Liver (tissue), 9 donors: ENCODE data around the gene C12orf76. TPM values are rescaled to one million over a fixed set of nuclear protein-coding genes. Genes with fewer than 3 reads are reported as not detected.

Experiments
- DNase-seq: peaks from one replicate; pipeline ENCODE4 v3.0.0-alpha.2; 2017; ENCODE audit warnings: low spot score
- H3K27ac ChIP-seq, 2 donors: one replicate each; pipeline ENCODE4 v1.7.0; 2013; ENCODE audit warnings: inconsistent platforms in 2 of 2, low read length in 2 of 2, control low read depth in 1 of 2, low read depth in 1 of 2, mild to moderate bottlenecking in 1 of 2
- H3K27me3 ChIP-seq, 4 donors: one replicate each; pipeline versions ENCODE4 v1.6.1 to v1.7.0; 2013; ENCODE audit warnings: low read length in 3 of 4, inconsistent platforms in 1 of 4, mild to moderate bottlenecking in 1 of 4, moderate library complexity in 1 of 4; ENCODE audit not compliant: control insufficient read depth in 4 of 4, insufficient read depth in 4 of 4
- H3K36me3 ChIP-seq, 4 donors: one replicate each; pipeline versions ENCODE4 v1.6.1 to v1.7.0; 2013; ENCODE audit warnings: low read length in 3 of 4, mild to moderate bottlenecking in 3 of 4, low read depth in 1 of 4, moderate library complexity in 1 of 4; ENCODE audit not compliant: control insufficient read depth in 4 of 4, insufficient read depth in 3 of 4
- H3K4me1 ChIP-seq, 4 donors: one replicate each; pipeline versions ENCODE4 v1.6.1 to v1.7.0; 2013; ENCODE audit warnings: low read length in 3 of 4, mild to moderate bottlenecking in 3 of 4, moderate library complexity in 1 of 4; ENCODE audit not compliant: control insufficient read depth in 4 of 4, insufficient read depth in 4 of 4
- H3K4me3 ChIP-seq, 3 donors: one replicate each; pipeline versions ENCODE4 v1.6.1 to v1.7.0; 2013; ENCODE audit warnings: low read length in 3 of 3, control low read depth in 1 of 3, low read depth in 1 of 3, mild to moderate bottlenecking in 1 of 3
- H3K9ac ChIP-seq, 2 donors: one replicate each; pipeline ENCODE4 v1.7.0; 2013; ENCODE audit warnings: low read length in 2 of 2, mild to moderate bottlenecking in 2 of 2, moderate library complexity in 2 of 2, control low read depth in 1 of 2, low read depth in 1 of 2
- H3K9me3 ChIP-seq, 4 donors: one replicate each; pipeline versions ENCODE4 v1.6.1 to v1.7.0; 2013; ENCODE audit warnings: low read length in 3 of 4; ENCODE audit not compliant: control insufficient read depth in 4 of 4
- EGR1 ChIP-seq, 2 donors: IDR thresholded peaks; 2 replicates each; pipeline ENCODE4 v1.6.1; 2016 to 2018; ENCODE audit warnings: antibody characterized with exemption in 2 of 2, low read depth in 2 of 2
- FOXA1 ChIP-seq: IDR thresholded peaks from 2 replicates; pipeline ENCODE4 v1.6.1; 2016; ENCODE audit warnings: antibody characterized with exemption
- FOXA2 ChIP-seq: IDR thresholded peaks from 2 replicates; pipeline ENCODE4 v1.6.1; 2016; ENCODE audit warnings: antibody characterized with exemption
- GABPA ChIP-seq, 2 donors: IDR thresholded peaks in 1 of 2; conservative IDR thresholded peaks in 1 of 2; 2 replicates each; pipeline ENCODE4 v1.6.1; 2016; ENCODE audit warnings: antibody characterized with exemption in 2 of 2, mild to moderate bottlenecking in 1 of 2, moderate library complexity in 1 of 2
- HNF4A ChIP-seq, 2 donors: conservative IDR thresholded peaks; 2 replicates each; pipeline ENCODE4 v1.6.1; 2016; ENCODE audit warnings: antibody characterized with exemption in 2 of 2, mild to moderate bottlenecking in 2 of 2
- HNF4G ChIP-seq: IDR thresholded peaks from 2 replicates; pipeline ENCODE4 v1.6.1; 2016; ENCODE audit warnings: antibody characterized with exemption
- JUND ChIP-seq, 2 donors: IDR thresholded peaks; 2 replicates each; pipeline ENCODE4 v1.6.1; 2016; ENCODE audit warnings: antibody characterized with exemption in 2 of 2
- NR2F2 ChIP-seq: IDR thresholded peaks from 2 replicates; pipeline ENCODE4 v1.6.1; 2016; ENCODE audit warnings: antibody characterized with exemption
- RAD21 ChIP-seq, 2 donors: IDR thresholded peaks; 2 replicates each; pipeline ENCODE4 v1.6.1; 2016; ENCODE audit warnings: antibody characterized with exemption in 2 of 2, mild to moderate bottlenecking in 2 of 2
- RXRA ChIP-seq, 2 donors: IDR thresholded peaks; 2 replicates each; pipeline ENCODE4 v1.6.1; 2017 to 2018; ENCODE audit warnings: antibody characterized with exemption in 2 of 2, mild to moderate bottlenecking in 1 of 2
- SP1 ChIP-seq: IDR thresholded peaks from 2 replicates; pipeline ENCODE4 v1.6.1; 2018; ENCODE audit warnings: antibody characterized with exemption, mild to moderate bottlenecking
- TAF1 ChIP-seq: conservative IDR thresholded peaks from 2 replicates; pipeline ENCODE4 v1.6.1; 2016; ENCODE audit warnings: antibody characterized with exemption, mild to moderate bottlenecking
- YY1 ChIP-seq: IDR thresholded peaks from 2 replicates; pipeline ENCODE4 v1.6.1; 2016; ENCODE audit warnings: antibody characterized with exemption, mild to moderate bottlenecking
- WGBS: extraction: QIAGEN DNeasy Blood & Tissue Kit; methylation state at CpG from one replicate; pipeline ENCODE4 v1.1.7; 2013; 5-methylcytosine and 5-hydroxymethylcytosine counted together
- polyA plus RNA-seq, 2 donors: library from polyadenylated mRNA; stranded (reverse) in 1 of 2; unstranded in 1 of 2; fragments of 200-250 nt in 1 of 2; fragments of >200 nt in 1 of 2; fragmentation: Nextera tagmentation in 1 of 2; extraction: Ambion mirVana in 1 of 2; gene quantifications; one replicate each; pipeline versions ENCODE4 v1.2.1 to v1.2.3, GENCODE V29; 2013 to 2015
- total RNA-seq, 2 donors: library from RNA; depleted of rRNA; stranded (reverse); fragments of >200 nt; gene quantifications; one replicate each; pipeline ENCODE4 v1.2.3, GENCODE V29; 2014
- TF ChIP-seq, protein P1 (sequence below): IDR thresholded peaks from 2 replicates; pipeline ENCODE4 v1.6.1; 2016; ENCODE audit warnings: antibody characterized with exemption, mild to moderate bottlenecking
- TF ChIP-seq, protein P2 (sequence below): IDR thresholded peaks from 2 replicates; pipeline ENCODE4 v1.6.1; 2016; ENCODE audit warnings: antibody characterized with exemption
- TF ChIP-seq, protein P3 (sequence below): IDR thresholded peaks from 2 replicates; pipeline ENCODE4 v1.6.1; 2016; ENCODE audit warnings: antibody characterized with exemption
- TF ChIP-seq, protein P4 (sequence below): fragments of 150-350 bp; IDR thresholded peaks from 2 replicates; pipeline ENCODE4 v1.5.1; 2017; ENCODE audit warnings: improper control_type of control experiment, low read depth, low read length; ENCODE audit not compliant: missing input control
- TF ChIP-seq, protein P5 (sequence below): IDR thresholded peaks from 2 replicates; pipeline ENCODE4 v1.6.1; 2016; ENCODE audit warnings: antibody characterized with exemption
- donor health status: healthy.
- donor health status: healthy.
- donor health status: healthy.
- donor health status: healthy.
- donor health status: healthy.

The C12orf76 gene
- total and polyA plus RNA-seq, 4 donors, result 5.6 to 22.4 (median 6.1) TPM

DNA sequence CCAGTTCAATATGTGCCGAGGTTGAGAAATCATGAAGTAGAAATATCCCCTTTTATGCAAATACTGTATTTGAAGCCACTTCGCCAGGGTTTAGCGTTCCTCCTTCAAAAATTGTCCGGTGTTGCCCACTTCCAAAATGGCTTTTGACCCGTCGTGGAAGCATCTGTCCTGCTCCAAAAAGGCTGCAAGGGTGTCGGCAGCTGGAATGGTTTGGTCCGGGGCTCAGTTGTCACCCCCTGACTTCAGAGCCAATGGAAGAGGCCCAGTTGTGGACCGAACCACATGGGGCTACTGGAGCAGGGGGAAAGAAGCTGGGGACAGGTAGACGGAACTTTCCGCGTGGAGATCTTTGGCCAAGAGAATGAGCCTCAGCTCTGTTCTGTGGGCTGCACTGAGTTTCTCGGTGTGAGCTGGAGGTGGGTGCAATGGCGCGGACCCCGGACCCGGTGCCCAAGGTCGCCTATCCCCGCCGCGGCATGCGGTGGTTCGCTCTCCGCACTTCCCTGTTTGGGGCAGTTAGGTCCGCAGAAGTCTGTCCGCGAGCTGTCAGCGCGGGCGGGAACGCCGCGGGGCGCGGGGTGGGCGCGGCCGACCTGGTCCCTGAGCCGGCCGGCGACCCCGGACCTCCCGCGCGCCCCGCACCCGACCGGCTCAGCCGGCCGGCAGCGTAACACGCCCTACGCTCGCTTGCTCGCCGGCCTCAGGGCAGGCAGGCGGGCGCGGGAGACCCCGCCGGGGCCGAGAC, 49.2 kb downstream of the C12orf76 start, which contains the start of gene ANKRD13A:
Gene ANKRD13A, plus strand, starts transcription at position 527 of the 745 bp plus-strand sequence. CDS start 259 bp downstream, outside the sequence.
- Histone ChIP-seq H3K9me3 (no peaks in the 10 kb centered on the region), H3K9ac (peak within 1 kb of the TSS; percentile 82 to 88), H3K36me3 (peaks cover 0 to 4% (median 0%) of the 10 kb centered on the region in 4 donors), H3K4me1 (peaks cover 0 to 29% (median 23%) of the 10 kb centered on the region in 4 donors), H3K27me3 (no peaks in the 10 kb centered on the region), H3K4me3 (peak within 1 kb of the TSS; percentile 78 to 92 (median 86)), H3K27ac (peak within 1 kb of the TSS; percentile 90 to 95)
- under 1% methylated on average over 62 of the region's 62 CpGs for WGBS
- DNase-seq, result peak; percentile 89
- TF ChIP-seq YY1, result peak; percentile 100
- TF ChIP-seq SP1, result peak; percentile 92
- TF ChIP-seq FOXA1, result peak; percentile 37
- peak; percentile 67 for TF ChIP-seq TAF1
- TF ChIP-seq HNF4G, result peak; percentile 11
- peak; percentile 90 for TF ChIP-seq NR2F2
- peak in 1 of 2 donors; percentile 60 for TF ChIP-seq HNF4A (conservative IDR thresholded peaks at IDR 0.05)
- peak; percentile 50 to 67 for TF ChIP-seq RXRA (IDR thresholded peaks at IDR 0.05)
- TF ChIP-seq GABPA (IDR thresholded peaks at IDR 0.05 in 1 of 2, conservative IDR thresholded peaks at IDR 0.05 in 1 of 2), result peak; percentile 50 to 71
- TF ChIP-seq, protein P1, sequence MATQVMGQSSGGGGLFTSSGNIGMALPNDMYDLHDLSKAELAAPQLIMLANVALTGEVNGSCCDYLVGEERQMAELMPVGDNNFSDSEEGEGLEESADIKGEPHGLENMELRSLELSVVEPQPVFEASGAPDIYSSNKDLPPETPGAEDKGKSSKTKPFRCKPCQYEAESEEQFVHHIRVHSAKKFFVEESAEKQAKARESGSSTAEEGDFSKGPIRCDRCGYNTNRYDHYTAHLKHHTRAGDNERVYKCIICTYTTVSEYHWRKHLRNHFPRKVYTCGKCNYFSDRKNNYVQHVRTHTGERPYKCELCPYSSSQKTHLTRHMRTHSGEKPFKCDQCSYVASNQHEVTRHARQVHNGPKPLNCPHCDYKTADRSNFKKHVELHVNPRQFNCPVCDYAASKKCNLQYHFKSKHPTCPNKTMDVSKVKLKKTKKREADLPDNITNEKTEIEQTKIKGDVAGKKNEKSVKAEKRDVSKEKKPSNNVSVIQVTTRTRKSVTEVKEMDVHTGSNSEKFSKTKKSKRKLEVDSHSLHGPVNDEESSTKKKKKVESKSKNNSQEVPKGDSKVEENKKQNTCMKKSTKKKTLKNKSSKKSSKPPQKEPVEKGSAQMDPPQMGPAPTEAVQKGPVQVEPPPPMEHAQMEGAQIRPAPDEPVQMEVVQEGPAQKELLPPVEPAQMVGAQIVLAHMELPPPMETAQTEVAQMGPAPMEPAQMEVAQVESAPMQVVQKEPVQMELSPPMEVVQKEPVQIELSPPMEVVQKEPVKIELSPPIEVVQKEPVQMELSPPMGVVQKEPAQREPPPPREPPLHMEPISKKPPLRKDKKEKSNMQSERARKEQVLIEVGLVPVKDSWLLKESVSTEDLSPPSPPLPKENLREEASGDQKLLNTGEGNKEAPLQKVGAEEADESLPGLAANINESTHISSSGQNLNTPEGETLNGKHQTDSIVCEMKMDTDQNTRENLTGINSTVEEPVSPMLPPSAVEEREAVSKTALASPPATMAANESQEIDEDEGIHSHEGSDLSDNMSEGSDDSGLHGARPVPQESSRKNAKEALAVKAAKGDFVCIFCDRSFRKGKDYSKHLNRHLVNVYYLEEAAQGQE, result peak; percentile 26
- TF ChIP-seq, protein P2, sequence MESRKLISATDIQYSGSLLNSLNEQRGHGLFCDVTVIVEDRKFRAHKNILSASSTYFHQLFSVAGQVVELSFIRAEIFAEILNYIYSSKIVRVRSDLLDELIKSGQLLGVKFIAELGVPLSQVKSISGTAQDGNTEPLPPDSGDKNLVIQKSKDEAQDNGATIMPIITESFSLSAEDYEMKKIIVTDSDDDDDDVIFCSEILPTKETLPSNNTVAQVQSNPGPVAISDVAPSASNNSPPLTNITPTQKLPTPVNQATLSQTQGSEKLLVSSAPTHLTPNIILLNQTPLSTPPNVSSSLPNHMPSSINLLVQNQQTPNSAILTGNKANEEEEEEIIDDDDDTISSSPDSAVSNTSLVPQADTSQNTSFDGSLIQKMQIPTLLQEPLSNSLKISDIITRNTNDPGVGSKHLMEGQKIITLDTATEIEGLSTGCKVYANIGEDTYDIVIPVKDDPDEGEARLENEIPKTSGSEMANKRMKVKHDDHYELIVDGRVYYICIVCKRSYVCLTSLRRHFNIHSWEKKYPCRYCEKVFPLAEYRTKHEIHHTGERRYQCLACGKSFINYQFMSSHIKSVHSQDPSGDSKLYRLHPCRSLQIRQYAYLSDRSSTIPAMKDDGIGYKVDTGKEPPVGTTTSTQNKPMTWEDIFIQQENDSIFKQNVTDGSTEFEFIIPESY, result peak; percentile 84
- peak; percentile 72 to 77 for TF ChIP-seq EGR1 (IDR thresholded peaks at IDR 0.05; ENCODE audit: low read depth in 2 of 2)
- peak; percentile 24 to 31 for TF ChIP-seq RAD21 (IDR thresholded peaks at IDR 0.05)
- TF ChIP-seq JUND (IDR thresholded peaks at IDR 0.05), result peak; percentile 29 to 69
- TF ChIP-seq FOXA2, result peak; percentile 36
- TF ChIP-seq, protein P3, sequence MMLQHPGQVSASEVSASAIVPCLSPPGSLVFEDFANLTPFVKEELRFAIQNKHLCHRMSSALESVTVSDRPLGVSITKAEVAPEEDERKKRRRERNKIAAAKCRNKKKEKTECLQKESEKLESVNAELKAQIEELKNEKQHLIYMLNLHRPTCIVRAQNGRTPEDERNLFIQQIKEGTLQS, result peak; percentile 76
- TF ChIP-seq, protein P4, sequence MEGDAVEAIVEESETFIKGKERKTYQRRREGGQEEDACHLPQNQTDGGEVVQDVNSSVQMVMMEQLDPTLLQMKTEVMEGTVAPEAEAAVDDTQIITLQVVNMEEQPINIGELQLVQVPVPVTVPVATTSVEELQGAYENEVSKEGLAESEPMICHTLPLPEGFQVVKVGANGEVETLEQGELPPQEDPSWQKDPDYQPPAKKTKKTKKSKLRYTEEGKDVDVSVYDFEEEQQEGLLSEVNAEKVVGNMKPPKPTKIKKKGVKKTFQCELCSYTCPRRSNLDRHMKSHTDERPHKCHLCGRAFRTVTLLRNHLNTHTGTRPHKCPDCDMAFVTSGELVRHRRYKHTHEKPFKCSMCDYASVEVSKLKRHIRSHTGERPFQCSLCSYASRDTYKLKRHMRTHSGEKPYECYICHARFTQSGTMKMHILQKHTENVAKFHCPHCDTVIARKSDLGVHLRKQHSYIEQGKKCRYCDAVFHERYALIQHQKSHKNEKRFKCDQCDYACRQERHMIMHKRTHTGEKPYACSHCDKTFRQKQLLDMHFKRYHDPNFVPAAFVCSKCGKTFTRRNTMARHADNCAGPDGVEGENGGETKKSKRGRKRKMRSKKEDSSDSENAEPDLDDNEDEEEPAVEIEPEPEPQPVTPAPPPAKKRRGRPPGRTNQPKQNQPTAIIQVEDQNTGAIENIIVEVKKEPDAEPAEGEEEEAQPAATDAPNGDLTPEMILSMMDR, result no peak
- TF ChIP-seq, protein P5, sequence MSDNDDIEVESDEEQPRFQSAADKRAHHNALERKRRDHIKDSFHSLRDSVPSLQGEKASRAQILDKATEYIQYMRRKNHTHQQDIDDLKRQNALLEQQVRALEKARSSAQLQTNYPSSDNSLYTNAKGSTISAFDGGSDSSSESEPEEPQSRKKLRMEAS, result peak; percentile 99
